T follicular helper cell (primary cell): ENCODE data around the gene DYNC1LI2.
A peak's percentile ranks its signal among the peaks of the same experiment; 100 is the strongest.
"Not testable (repeated sequence)": the region's sequence is repeated elsewhere in the genome, so short reads cannot be mapped to it uniquely, and the experiment has no call there.

Experiments used
- DNase-seq: peaks from one replicate; pipeline ENCODE4 v3.0.0-alpha.2; 2020; ENCODE audit warnings: low read depth

Gene DYNC1LI2

GRCh38 chr16:66696669-66697630 lies 54.5 kb downstream of the DYNC1LI2 start, which contains the start of gene CMTM4:
TSS of gene CMTM4 (minus strand) at chr16:66696743. CDS start at chr16:66696525, 218 bp downstream.
- DNase-seq = peak; percentile 70

DNA sequence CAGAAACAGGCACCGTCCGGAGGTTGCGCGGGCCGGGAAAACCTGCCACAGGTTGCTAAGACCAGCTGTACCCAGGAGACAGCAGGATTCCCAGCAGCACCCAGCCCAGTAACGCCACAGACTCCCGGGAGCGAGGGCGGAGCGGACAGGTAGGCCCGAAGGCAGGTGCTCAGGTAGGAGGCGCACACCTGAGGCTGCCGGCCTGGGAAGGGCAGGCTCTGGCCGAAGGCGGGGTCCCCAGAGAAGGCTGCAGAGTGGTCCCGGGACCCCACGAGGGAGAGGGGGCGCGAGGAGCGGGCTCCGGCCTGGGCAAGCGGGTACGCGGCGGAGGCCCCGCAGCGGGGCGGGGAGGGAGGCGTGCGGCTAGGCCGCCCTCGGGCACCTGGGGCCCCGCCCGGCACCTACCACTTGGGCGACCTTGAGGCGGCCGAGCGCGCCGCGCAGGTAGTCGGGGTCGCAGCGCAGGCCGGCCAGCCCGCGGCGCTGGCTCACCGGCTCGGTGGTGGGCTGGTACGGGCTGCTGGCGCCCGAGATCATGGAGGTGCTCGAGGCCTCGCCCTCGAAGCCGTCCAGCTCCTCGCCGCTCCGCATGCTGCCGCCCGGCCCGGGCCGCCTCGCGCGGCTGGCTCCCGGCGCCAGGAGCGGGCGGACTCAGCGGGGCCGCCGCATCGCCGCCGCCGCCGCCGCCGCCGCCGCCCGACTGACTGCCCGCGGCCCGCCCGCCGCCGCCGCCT lies 55.3 kb downstream of the DYNC1LI2 start:
- no peak for DNase-seq

DNA sequence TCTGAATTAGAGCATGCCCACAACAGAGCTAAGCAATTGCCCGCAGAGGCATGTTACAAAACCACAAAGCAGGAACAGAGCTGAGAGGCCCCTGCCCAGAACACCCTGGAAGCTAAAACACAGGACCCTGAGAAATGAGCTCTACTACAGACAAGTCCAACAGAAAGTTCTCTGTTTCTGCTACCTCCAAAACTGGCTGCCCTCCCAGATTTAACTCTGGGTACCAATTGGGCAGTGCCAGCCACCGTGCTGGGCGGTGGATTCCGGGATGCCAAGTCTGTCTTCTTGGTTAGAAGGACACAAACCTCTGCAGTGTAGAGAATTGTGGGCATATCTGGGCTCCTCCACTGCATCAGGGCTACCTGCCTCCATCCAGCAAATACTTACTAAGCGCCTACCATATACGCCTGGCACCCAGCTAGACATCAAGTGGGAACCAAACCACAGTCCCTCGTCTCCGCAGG lies 55.9 kb downstream of the DYNC1LI2 start:
- DNase-seq = no peak

DNA sequence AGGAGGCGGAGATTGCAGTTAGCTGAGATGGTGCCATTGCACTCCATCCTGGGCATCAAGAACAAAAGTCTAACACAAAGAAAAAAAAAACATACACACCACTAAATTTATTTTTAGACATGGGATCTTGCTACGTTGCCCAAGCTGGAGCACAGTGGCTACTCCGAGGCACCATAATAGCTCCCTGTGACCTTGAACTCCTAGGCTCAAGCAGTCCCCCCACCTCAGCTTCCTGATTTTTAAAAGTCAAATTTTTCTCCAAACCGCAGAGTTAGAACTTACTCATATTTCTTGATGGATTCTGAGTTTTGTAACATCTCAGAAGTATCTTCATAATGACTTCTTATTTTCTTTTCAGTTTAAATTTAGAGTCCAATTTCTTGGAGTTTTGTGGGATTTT lies 58.3 kb downstream of the DYNC1LI2 start:
- DNase-seq = no peak

DNA sequence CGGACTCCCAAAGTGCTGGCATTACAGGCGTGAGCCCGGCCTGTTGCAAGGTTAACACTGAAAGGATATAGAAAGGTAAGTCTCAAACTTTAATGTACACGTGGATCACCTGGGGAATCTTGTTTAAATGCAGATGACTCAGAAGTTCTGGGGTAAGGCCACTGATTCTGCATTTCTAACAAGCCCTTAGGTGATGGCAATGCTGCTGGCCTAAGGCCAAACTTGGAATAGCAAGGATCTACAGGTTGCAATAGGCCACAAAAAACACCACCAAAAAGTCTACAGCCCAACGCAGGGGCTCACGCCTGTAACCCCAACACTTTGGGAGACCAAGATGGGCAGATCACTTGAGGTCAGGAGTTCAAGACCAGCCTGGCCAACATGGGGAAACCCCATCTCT lies 59.1 kb downstream of the DYNC1LI2 start:
- DNase-seq = no peak

GRCh38 chr16:66691234-66691633 lies 60.2 kb downstream of the DYNC1LI2 start:
- no peak for DNase-seq

DNA sequence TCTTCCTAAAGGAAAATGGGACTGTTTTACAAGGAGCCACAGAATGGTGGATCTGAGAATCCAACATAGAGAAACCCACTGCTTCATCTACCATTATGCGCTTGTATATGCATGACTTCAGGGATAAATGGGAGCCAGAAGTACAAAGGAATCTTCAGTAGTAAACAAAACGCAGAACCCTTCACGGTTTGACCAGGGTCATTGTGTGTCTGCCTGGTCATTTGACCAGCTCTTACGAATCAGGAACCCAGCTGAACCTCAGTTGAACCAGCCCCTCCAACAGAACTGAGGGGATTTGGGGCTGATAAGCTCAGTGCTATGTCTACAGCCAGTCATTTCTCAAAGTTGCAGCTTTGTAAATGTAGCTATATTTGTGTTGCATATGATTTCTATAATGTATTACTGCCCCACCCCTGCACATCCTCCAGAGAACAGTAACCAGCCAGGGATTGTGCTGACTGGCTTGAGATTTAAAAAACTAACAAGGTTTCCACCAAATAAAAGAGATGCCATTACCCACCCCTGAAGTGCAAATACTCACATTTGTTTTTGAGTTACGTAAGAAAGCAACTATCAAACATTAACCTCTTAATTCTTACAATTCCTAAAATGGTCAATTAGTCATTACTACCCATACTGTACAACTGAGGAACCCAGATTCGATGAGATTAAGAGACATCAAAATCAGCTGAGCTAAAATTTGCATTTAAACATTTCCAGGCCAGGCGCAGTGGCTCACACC lies 61.1 kb downstream of the DYNC1LI2 start:
- DNase-seq = no peak

DNA sequence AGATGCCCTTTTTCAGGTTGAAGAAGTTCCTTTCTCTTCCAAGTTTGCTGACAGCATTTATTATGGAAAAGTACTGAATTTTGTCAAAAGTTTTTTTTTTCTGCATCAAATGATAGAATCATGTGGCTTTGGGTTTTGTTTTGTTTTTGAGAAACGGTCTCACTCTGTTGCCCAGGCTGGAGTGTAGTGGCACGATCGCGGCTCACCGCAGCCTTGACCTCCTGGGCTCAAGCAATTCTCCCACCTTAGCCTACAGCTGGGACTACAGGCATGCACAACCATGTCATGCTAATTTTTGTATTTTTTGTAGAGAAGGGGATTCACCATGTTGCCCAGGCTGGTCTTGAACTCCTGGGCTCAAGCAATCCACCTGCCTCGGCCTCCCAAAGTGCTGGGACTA lies 62.1 kb downstream of the DYNC1LI2 start:
- DNase-seq = no peak

DNA sequence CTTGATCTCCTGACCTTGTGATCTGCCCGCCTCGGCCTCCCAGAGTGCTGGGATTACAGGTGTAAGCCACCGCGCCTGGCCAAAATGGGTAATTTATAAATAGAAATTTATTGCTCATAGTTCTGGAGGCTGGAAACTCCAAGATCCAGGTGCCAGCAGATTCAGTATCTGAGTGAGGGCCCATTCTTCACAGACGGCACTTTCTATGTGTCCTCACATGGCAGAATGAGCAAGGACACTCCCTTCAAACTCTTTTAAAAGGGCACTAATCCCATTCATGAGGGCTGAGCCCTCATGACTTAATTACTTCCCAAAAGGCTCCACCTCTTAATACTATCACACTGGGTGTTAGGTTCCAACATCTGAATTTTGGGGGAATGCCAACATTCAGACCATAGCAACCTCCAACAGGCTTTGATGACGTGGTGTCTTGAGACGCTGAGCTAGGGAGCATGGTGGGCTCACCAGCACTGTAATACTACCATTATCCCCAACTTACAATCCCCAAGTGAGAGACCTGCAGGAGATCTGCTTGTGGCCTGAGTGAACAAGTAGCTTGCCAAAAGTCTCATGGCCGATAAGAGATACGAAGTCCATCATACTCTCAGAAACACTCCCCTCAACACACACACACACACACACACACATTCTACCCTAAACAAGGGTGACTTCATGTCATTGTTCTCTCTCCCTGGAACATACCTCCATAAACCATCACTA lies 63.3 kb downstream of the DYNC1LI2 start:
- no peak for DNase-seq

GRCh38 chr16:66685501-66686115 lies 65.8 kb downstream of the DYNC1LI2 start:
- not testable (repeated sequence) for DNase-seq

GRCh38 chr16:66682271-66682670 lies 69.1 kb downstream of the DYNC1LI2 start:
- no peak for DNase-seq

DNA sequence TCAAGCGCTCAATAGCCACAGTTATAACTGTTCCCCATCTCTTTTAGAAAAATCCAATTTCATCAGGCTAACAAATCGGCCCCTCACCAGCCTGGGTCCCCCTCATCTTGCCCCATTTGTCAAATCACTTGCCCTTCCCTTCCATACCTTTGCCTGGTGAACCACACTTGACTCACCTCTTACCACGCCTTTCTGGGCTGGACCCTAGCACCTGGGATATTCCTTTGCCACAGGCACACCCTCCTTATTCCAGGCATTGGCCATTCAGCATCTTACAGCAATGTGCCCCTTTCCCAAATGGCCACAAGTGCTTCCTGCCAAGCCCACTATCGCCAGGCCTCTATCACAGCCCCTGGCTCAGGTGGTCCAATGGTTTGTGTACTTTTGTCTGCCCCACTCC lies 69.7 kb downstream of the DYNC1LI2 start:
- no peak for DNase-seq

GRCh38 chr16:66678337-66678736 lies 73.1 kb downstream of the DYNC1LI2 start:
- no peak for DNase-seq

DNA sequence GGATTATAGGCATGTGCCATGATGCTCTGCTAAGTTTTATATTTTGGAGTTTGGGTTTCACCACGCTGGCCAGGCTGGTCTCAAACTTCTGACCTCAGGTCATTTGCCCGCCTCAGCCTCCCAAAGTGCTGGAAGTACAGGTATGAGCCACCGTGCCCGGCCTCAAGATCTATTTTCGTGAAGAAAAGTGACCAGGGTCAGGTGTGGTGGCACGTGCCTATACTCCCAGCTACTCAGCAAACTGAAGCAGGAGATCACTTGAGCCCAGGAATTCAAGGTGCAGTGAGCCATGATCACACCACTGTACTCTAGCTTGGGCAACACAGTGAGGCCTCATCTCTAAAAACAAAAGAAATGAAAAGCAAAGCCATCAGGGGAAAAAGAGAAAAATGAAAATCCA lies 73.6 kb downstream of the DYNC1LI2 start:
- DNase-seq = no peak

GRCh38 chr16:66677179-66677578 lies 74.2 kb downstream of the DYNC1LI2 start:
- no peak for DNase-seq

GRCh38 chr16:66676599-66676998 lies 74.8 kb downstream of the DYNC1LI2 start:
- no peak for DNase-seq

DNA sequence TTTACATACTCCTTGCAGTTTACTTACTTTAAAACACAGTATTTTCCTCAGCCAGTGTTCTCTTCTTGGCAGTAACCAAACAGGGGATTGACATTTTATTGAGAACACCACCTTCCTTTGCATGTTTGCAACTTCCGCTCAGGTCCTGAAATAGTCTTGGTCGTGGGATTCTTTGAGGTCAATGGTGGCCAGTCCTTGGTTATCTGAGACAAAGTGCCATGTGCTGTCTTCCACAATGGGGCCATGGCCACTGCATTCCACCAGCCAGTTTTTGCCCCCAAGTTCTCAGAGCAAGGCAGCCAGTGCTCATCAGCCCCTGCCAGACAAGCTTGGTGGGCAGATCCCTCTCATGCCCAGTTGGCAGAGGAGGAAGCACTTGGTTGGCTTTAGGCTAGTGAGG lies 77.7 kb downstream of the DYNC1LI2 start:
- no peak for DNase-seq
